ENCODE data around the gene PATJ.

PATJ gene

GRCh38 chr1:62013264-62013663 is 271.0 kb downstream of the PATJ start:
- Mint-ChIP-seq H3K27ac (no peak overlapping the region), H3K27me3 (no peaks in the 10 kb centered on the region), H3K9me3 (peaks cover 6% of the 10 kb centered on the region), H3K4me1 (no peaks in the 10 kb centered on the region), H3K36me3 (ENCODE audit: low read depth) (peaks cover 10% of the 10 kb centered on the region), H3K4me3 (no peak overlapping the region)
- DNase-seq = no peak
- no peak for ATAC-seq

- Mint-ChIP-seq H3K27me3 (no peaks in the 10 kb centered on the region), H3K36me3 (ENCODE audit: low read depth) (peaks cover 9% of the 10 kb centered on the region)
Measured at GRCh38 chr1:62022382-62022983, 280.2 kb downstream of the PATJ start.

GRCh38 chr1:62024690-62025089 is 282.4 kb downstream of the PATJ start:
- Mint-ChIP-seq H3K9me3 (no peaks in the 10 kb centered on the region), H3K27me3 (no peaks in the 10 kb centered on the region), H3K4me1 (peaks cover under 1% of the 10 kb centered on the region), H3K36me3 (ENCODE audit: low read depth) (peaks cover 17% of the 10 kb centered on the region), H3K27ac (no peak overlapping the region), H3K4me3 (no peak overlapping the region)
- ATAC-seq (no peak), DNase-seq (no peak)

More at GRCh38 chr1:62022382-62022983, 280.2 kb downstream of the PATJ start:
- Mint-ChIP-seq H3K4me3 (no peak overlapping the region), H3K27ac (no peak overlapping the region), H3K4me1 (no peaks in the 10 kb centered on the region), H3K9me3 (no peaks in the 10 kb centered on the region)
- ATAC-seq (no peak), DNase-seq (no peak)

- Mint-ChIP-seq H3K27ac (no peak overlapping the region), H3K36me3 (ENCODE audit: low read depth) (peaks cover 17% of the 10 kb centered on the region)
- no peak for ATAC-seq
Measured at GRCh38 chr1:62025154-62025553, 282.9 kb downstream of the PATJ start.

GRCh38 chr1:62025892-62026291 is 283.6 kb downstream of the PATJ start:
- H3K4me3 Mint-ChIP-seq = no peak overlapping the region
- DNase-seq = no peak
- ATAC-seq = no peak
- peaks cover 3% of the 10 kb centered on the region for H3K4me1 Mint-ChIP-seq
- no peak overlapping the region for H3K27ac Mint-ChIP-seq
- H3K9me3 Mint-ChIP-seq = no peaks in the 10 kb centered on the region
- H3K27me3 Mint-ChIP-seq = no peaks in the 10 kb centered on the region
- peaks cover 17% of the 10 kb centered on the region for H3K36me3 Mint-ChIP-seq (ENCODE audit: low read depth)

More at GRCh38 chr1:62025154-62025553, 282.9 kb downstream of the PATJ start:
- H3K4me3 Mint-ChIP-seq = no peak overlapping the region
- peaks cover 3% of the 10 kb centered on the region for H3K4me1 Mint-ChIP-seq
- no peaks in the 10 kb centered on the region for H3K27me3 Mint-ChIP-seq
- no peaks in the 10 kb centered on the region for H3K9me3 Mint-ChIP-seq
- DNase-seq = no peak

- H3K9me3 Mint-ChIP-seq = no peaks in the 10 kb centered on the region
- peaks cover 17% of the 10 kb centered on the region for H3K36me3 Mint-ChIP-seq (ENCODE audit: low read depth)
- H3K4me3 Mint-ChIP-seq = no peak overlapping the region
- H3K27me3 Mint-ChIP-seq = no peaks in the 10 kb centered on the region
- no peak for DNase-seq
- ATAC-seq = no peak
- peaks cover 3% of the 10 kb centered on the region for H3K4me1 Mint-ChIP-seq
- no peak overlapping the region for H3K27ac Mint-ChIP-seq
Measured at GRCh38 chr1:62029704-62030103, 287.4 kb downstream of the PATJ start.

GRCh38 chr1:62034790-62035189 is 292.5 kb downstream of the PATJ start:
- ATAC-seq = no peak
- H3K4me1 Mint-ChIP-seq = peaks cover 1% of the 10 kb centered on the region
- no peaks in the 10 kb centered on the region for H3K36me3 Mint-ChIP-seq (ENCODE audit: low read depth)
- no peak overlapping the region for H3K4me3 Mint-ChIP-seq
- DNase-seq = no peak
- no peaks in the 10 kb centered on the region for H3K9me3 Mint-ChIP-seq
- H3K27ac Mint-ChIP-seq = no peak overlapping the region
- no peaks in the 10 kb centered on the region for H3K27me3 Mint-ChIP-seq

- Mint-ChIP-seq H3K4me3 (no peak overlapping the region), H3K9me3 (no peaks in the 10 kb centered on the region), H3K36me3 (ENCODE audit: low read depth) (no peaks in the 10 kb centered on the region), H3K27ac (no peak overlapping the region), H3K27me3 (no peaks in the 10 kb centered on the region), H3K4me1 (no peaks in the 10 kb centered on the region)
- ATAC-seq (no peak), DNase-seq (no peak)
Measured at GRCh38 chr1:62037274-62037673, 295.0 kb downstream of the PATJ start.

- H3K9me3 Mint-ChIP-seq = no peaks in the 10 kb centered on the region
- no peaks in the 10 kb centered on the region for H3K4me1 Mint-ChIP-seq
- H3K4me3 Mint-ChIP-seq = no peak overlapping the region
- H3K27ac Mint-ChIP-seq = no peak overlapping the region
- ATAC-seq (no peak), DNase-seq (no peak)
- no peaks in the 10 kb centered on the region for H3K36me3 Mint-ChIP-seq (ENCODE audit: low read depth)
- H3K27me3 Mint-ChIP-seq = no peaks in the 10 kb centered on the region
Measured at GRCh38 chr1:62038594-62039284, 296.5 kb downstream of the PATJ start.

GRCh38 chr1:62040450-62040849 is 298.2 kb downstream of the PATJ start:
- no peaks in the 10 kb centered on the region for H3K27me3 Mint-ChIP-seq
- DNase-seq = no peak
- no peak for ATAC-seq
- H3K27ac Mint-ChIP-seq = no peak overlapping the region
- H3K36me3 Mint-ChIP-seq (ENCODE audit: low read depth) = peaks cover 2% of the 10 kb centered on the region
- H3K4me1 Mint-ChIP-seq = no peaks in the 10 kb centered on the region
- no peak overlapping the region for H3K4me3 Mint-ChIP-seq
- H3K9me3 Mint-ChIP-seq = no peaks in the 10 kb centered on the region

GRCh38 chr1:62040973-62041372 is 298.7 kb downstream of the PATJ start:
- peaks cover 2% of the 10 kb centered on the region for H3K36me3 Mint-ChIP-seq (ENCODE audit: low read depth)
- no peaks in the 10 kb centered on the region for H3K27me3 Mint-ChIP-seq
- H3K27ac Mint-ChIP-seq = no peak overlapping the region
- H3K9me3 Mint-ChIP-seq = no peaks in the 10 kb centered on the region
- no peak overlapping the region for H3K4me3 Mint-ChIP-seq
- DNase-seq = no peak
- no peaks in the 10 kb centered on the region for H3K4me1 Mint-ChIP-seq
- no peak for ATAC-seq

GRCh38 chr1:62043154-62043553 is 300.9 kb downstream of the PATJ start:
- no peak overlapping the region for H3K27ac Mint-ChIP-seq
- H3K4me3 Mint-ChIP-seq = no peak overlapping the region

GRCh38 chr1:62045574-62045973 is 303.3 kb downstream of the PATJ start:
- DNase-seq (no peak), ATAC-seq (no peak)
- no peak overlapping the region for H3K27ac Mint-ChIP-seq
- no peaks in the 10 kb centered on the region for H3K4me1 Mint-ChIP-seq
- H3K9me3 Mint-ChIP-seq = no peaks in the 10 kb centered on the region
- H3K36me3 Mint-ChIP-seq (ENCODE audit: low read depth) = peaks cover 4% of the 10 kb centered on the region
- H3K4me3 Mint-ChIP-seq = no peak overlapping the region
- no peaks in the 10 kb centered on the region for H3K27me3 Mint-ChIP-seq

More at GRCh38 chr1:62043154-62043553, 300.9 kb downstream of the PATJ start:
- H3K36me3 Mint-ChIP-seq (ENCODE audit: low read depth) = peaks cover 4% of the 10 kb centered on the region
- H3K4me1 Mint-ChIP-seq = no peaks in the 10 kb centered on the region
- no peak for ATAC-seq
- no peaks in the 10 kb centered on the region for H3K27me3 Mint-ChIP-seq
- no peaks in the 10 kb centered on the region for H3K9me3 Mint-ChIP-seq
- DNase-seq = no peak

GRCh38 chr1:62046927-62047326 is 304.6 kb downstream of the PATJ start:
- Mint-ChIP-seq H3K4me3 (no peak overlapping the region), H3K27me3 (no peaks in the 10 kb centered on the region), H3K9me3 (no peaks in the 10 kb centered on the region), H3K36me3 (ENCODE audit: low read depth) (peaks cover 7% of the 10 kb centered on the region), H3K27ac (no peak overlapping the region), H3K4me1 (no peaks in the 10 kb centered on the region)
- no peak for DNase-seq
- ATAC-seq = no peak

GRCh38 chr1:62050165-62050564 is 307.9 kb downstream of the PATJ start:
- Mint-ChIP-seq H3K36me3 (ENCODE audit: low read depth) (peaks cover 4% of the 10 kb centered on the region), H3K9me3 (no peaks in the 10 kb centered on the region), H3K27ac (no peak overlapping the region), H3K4me3 (no peak overlapping the region), H3K27me3 (no peaks in the 10 kb centered on the region), H3K4me1 (no peaks in the 10 kb centered on the region)
- no peak for ATAC-seq
- no peak for DNase-seq
